CD4-positive, alpha-beta T cell (primary cell): ENCODE data around the gene CEP57L1. TPM values are rescaled to one million over a fixed set of nuclear protein-coding genes. Genes with fewer than 3 reads are reported as not detected.
A peak's percentile ranks its signal among the peaks of the same experiment; 100 is the strongest.

Experiments used
- ATAC-seq: fragments of 200-7000 bp; cut with Tn5 transposase; one replicate; pipeline ENCODE4 v1.10.0; 2022; ENCODE audit warnings: mild to moderate bottlenecking; ENCODE audit not compliant: poor library complexity
- CTCF ChIA-PET: fragments of 350-600 bp; sonication (Branson Sonifier 250); formaldehyde crosslinking; loops from one replicate; lab custom pipeline; 2021; ENCODE audit warnings: antibody characterized with exemption, inconsistent platforms; lab: Charles Lee
- POLR2A ChIA-PET: fragments of 350-600 bp; sonication (Branson Sonifier 250); formaldehyde crosslinking; loops from one replicate; lab custom pipeline; 2021; ENCODE audit warnings: antibody characterized with exemption, inconsistent platforms; lab: Charles Lee
- DNase-seq, 14 experiments: peaks; one replicate each; pipeline ENCODE4 v3.0.0-alpha.2; 2013 to 2020; ENCODE audit warnings: mixed read lengths in 2 of 14
- H3K27ac ChIP-seq, 2 donors: one replicate each; pipeline versions ENCODE4 v1.5.1 to v1.7.0; 2013; ENCODE audit warnings: low read length in 2 of 2, low read depth in 1 of 2, mild to moderate bottlenecking in 1 of 2
- H3K27me3 ChIP-seq, 2 experiments: 1 replicate in 1 of 2; 2 replicates in 1 of 2; pipeline versions ENCODE4 v1.6.1 to v1.7.0; 2013; ENCODE audit warnings: low read length in 2 of 2, control low read depth in 1 of 2, mild to moderate bottlenecking in 1 of 2, moderate library complexity in 1 of 2; ENCODE audit not compliant: insufficient read depth in 2 of 2, control insufficient read depth in 1 of 2
- H3K36me3 ChIP-seq: one replicate; pipeline ENCODE4 v1.6.1; 2013; ENCODE audit warnings: low read length, control low read depth; ENCODE audit not compliant: insufficient read depth
- H3K4me1 ChIP-seq: one replicate; pipeline ENCODE4 v1.6.1; 2013; ENCODE audit warnings: low read length, control low read depth; ENCODE audit not compliant: insufficient read depth
- H3K4me3 ChIP-seq: one replicate; pipeline ENCODE4 v1.5.1; 2013; ENCODE audit warnings: mild to moderate bottlenecking, low read length, moderate library complexity
- H3K9me3 ChIP-seq, 2 experiments: 1 replicate in 1 of 2; 2 replicates in 1 of 2; pipeline versions ENCODE4 v1.6.1 to v1.7.0; 2013; ENCODE audit warnings: low read length in 2 of 2, mild to moderate bottlenecking in 2 of 2, control low read depth in 1 of 2, moderate library complexity in 1 of 2; ENCODE audit not compliant: control insufficient read depth in 1 of 2, insufficient read depth in 1 of 2
- H3K27ac Mint-ChIP-seq: one replicate; pipeline ENCODE4 v1.8.0; 2020; ENCODE audit warnings: mixed read lengths
- H3K27me3 Mint-ChIP-seq: one replicate; pipeline ENCODE4 v1.8.0; 2021; ENCODE audit warnings: mixed read lengths
- H3K36me3 Mint-ChIP-seq: one replicate; pipeline ENCODE4 v1.8.0; 2021; ENCODE audit warnings: low read depth, mixed read lengths
- H3K4me1 Mint-ChIP-seq: one replicate; pipeline ENCODE4 v1.8.0; 2021; ENCODE audit warnings: low read depth, mixed read lengths
- H3K4me3 Mint-ChIP-seq: one replicate; pipeline ENCODE4 v1.8.0; 2020; ENCODE audit warnings: mild to moderate bottlenecking, mixed read lengths
- H3K9me3 Mint-ChIP-seq: one replicate; pipeline ENCODE4 v1.8.0; 2020; ENCODE audit warnings: mixed read lengths
- CTCF ChIP-seq: fragments of 200-600 bp; IDR thresholded peaks from one replicate; pipeline ENCODE4 v1.8.0; 2022; ENCODE audit warnings: antibody characterized with exemption, mild to moderate bottlenecking
- intact Hi-C, 2 experiments: fragments of 100-400 bp; cut with DNase I in 1 of 2; cut with micrococcal nuclease in 1 of 2; formaldehyde crosslinking; loops; one replicate each; pipeline versions ENCODE4 v1.15.1 to v1.9.0; 2023 to 2025; cut with DNase I, micrococcal nuclease
- total RNA-seq, 174 experiments: library from RNA in 2 of 174; stranded (reverse) in 2 of 174; gene quantifications; one replicate each; pipeline ENCODE4 v1.2.3 and lab custom pipeline; 2021 to 2026

Gene CEP57L1
- total RNA-seq, 2 experiments from 2014 or later = 3.8 to 4.8 TPM

- no peak for DNase-seq
- H3K27me3 Mint-ChIP-seq = peaks cover 38% of the 10 kb centered on the region
- H3K27ac Mint-ChIP-seq = no peak overlapping the region
- no peaks in the 10 kb centered on the region for H3K9me3 Mint-ChIP-seq
- H3K27me3 ChIP-seq = peaks cover 0 to 15% of the 10 kb centered on the region in 2 experiments
- H3K36me3 ChIP-seq = no peaks in the 10 kb centered on the region
- ChIA-PET POLR2A (no interaction called here), CTCF (no interaction called here)
- no peak overlapping the region for H3K27ac ChIP-seq
- no peak overlapping the region for H3K4me3 ChIP-seq
- no peaks in the 10 kb centered on the region for H3K4me1 Mint-ChIP-seq
- H3K9me3 ChIP-seq = no peaks in the 10 kb centered on the region
- intact Hi-C loops = loop anchor here (5.0 to 10.0 kb wide), 9 partner anchors 258 to 1200 kb away; partner anchors contain the start of genes PPIL6 (in 2 of the 2), SMPD2 (in 2 of the 2), AK9 (in 1 of the 2) and FIG4 (in 1 of the 2)
- no peaks in the 10 kb centered on the region for H3K4me1 ChIP-seq
- no peak for TF ChIP-seq CTCF
- H3K36me3 Mint-ChIP-seq = no peaks in the 10 kb centered on the region
- H3K4me3 Mint-ChIP-seq = no peak overlapping the region
- ATAC-seq = no peak
Measured at GRCh38 chr6:109184638-109185037, 89.3 kb downstream of the CEP57L1 start.

- H3K36me3 Mint-ChIP-seq = no peaks in the 10 kb centered on the region
- no peak overlapping the region for H3K4me3 Mint-ChIP-seq
- H3K27me3 Mint-ChIP-seq = peaks cover 34% of the 10 kb centered on the region
- no peak overlapping the region for H3K27ac Mint-ChIP-seq
- no peaks in the 10 kb centered on the region for H3K4me1 ChIP-seq
- no peak for DNase-seq
- ChIA-PET POLR2A (no interaction called here), CTCF (no interaction called here)
- no peak for TF ChIP-seq CTCF
- no peaks in the 10 kb centered on the region for H3K4me1 Mint-ChIP-seq
- H3K9me3 Mint-ChIP-seq = no peaks in the 10 kb centered on the region
- no peak overlapping the region for H3K27ac ChIP-seq
- peaks cover 0 to 15% of the 10 kb centered on the region in 2 experiments for H3K27me3 ChIP-seq
- intact Hi-C loops = loop anchor here (5.0 to 10.0 kb wide), 9 partner anchors 256 to 1199 kb away; partner anchors contain the start of genes PPIL6 (in 2 of the 2), SMPD2 (in 2 of the 2), AK9 (in 1 of the 2) and FIG4 (in 1 of the 2)
- no peaks in the 10 kb centered on the region for H3K36me3 ChIP-seq
- H3K4me3 ChIP-seq = no peak overlapping the region
- no peaks in the 10 kb centered on the region for H3K9me3 ChIP-seq
- ATAC-seq = no peak
Measured at GRCh38 chr6:109186012-109186411, 90.7 kb downstream of the CEP57L1 start.

- H3K9me3 ChIP-seq = peaks cover 0 to 7% of the 10 kb centered on the region in 2 experiments
- DNase-seq (peak; percentile 35 to 79 (median 57)), ATAC-seq (peak; percentile 93)
- no peaks in the 10 kb centered on the region for H3K36me3 Mint-ChIP-seq
- H3K36me3 ChIP-seq = no peaks in the 10 kb centered on the region
- POLR2A ChIA-PET = interaction anchor here (1.0 to 2.8 kb wide), 2 partner anchors 196 to 853 kb away, joined by 4 to 40 read pairs; partner anchors contain the start of gene CD164
- intact Hi-C loops = loop anchor here (1.0 to 10.0 kb wide), 11 partner anchors 196 to 1197 kb away; partner anchors contain the start of genes PPIL6 (in 2 of the 2), SMPD2 (in 2 of the 2), AK9 (in 1 of the 2) and FIG4 (in 1 of the 2)
- H3K27ac Mint-ChIP-seq = no peak overlapping the region
- TF ChIP-seq CTCF = peak; percentile 95
- no peak overlapping the region for H3K4me3 ChIP-seq
- peaks cover 3% of the 10 kb centered on the region for H3K9me3 Mint-ChIP-seq
- H3K27ac ChIP-seq = no peak overlapping the region
- H3K27me3 ChIP-seq = peaks cover 0 to 15% of the 10 kb centered on the region in 2 experiments
- H3K4me1 ChIP-seq = no peaks in the 10 kb centered on the region
- H3K4me1 Mint-ChIP-seq = no peaks in the 10 kb centered on the region
- peaks cover 22% of the 10 kb centered on the region for H3K27me3 Mint-ChIP-seq
- no peak overlapping the region for H3K4me3 Mint-ChIP-seq
- CTCF ChIA-PET = interaction anchor here (0.8 to 2.3 kb wide), 8 partner anchors 9 to 1204 kb away, joined by 3 to 28 read pairs (median 6); partner anchors contain the start of genes CD164, PPIL6 and SMPD2
Measured at GRCh38 chr6:109187399-109188114, 92.2 kb downstream of the CEP57L1 start.
